OCI-LY3 (cell line): ENCODE data around the gene SLC6A15.

Experiments used
- H2AFZ ChIP-seq: fragments of 200-600, 300-600 bp; shearing (Covaris generic); 2 replicates; pipeline ENCODE4 v1.6.0; 2014; ENCODE audit warnings: antibody characterized with exemption, low read depth, low read length
- H3K27ac ChIP-seq: fragments of 200-600, 300-600 bp; sonication (generic); 2 replicates; pipeline ENCODE4 v1.5.1; 2014; ENCODE audit warnings: mild to moderate bottlenecking, low read length, moderate library complexity, mixed read lengths
- H3K27me3 ChIP-seq: fragments of 200-600, 300-600 bp; sonication (generic); 2 replicates; pipeline ENCODE4 v1.6.1; 2014; ENCODE audit warnings: low read depth, low read length, mixed read lengths
- H3K36me3 ChIP-seq: fragments of 200-600, 300-600 bp; sonication (generic); replicated peaks from 2 replicates; pipeline ENCODE3; 2014; ENCODE audit warnings: low read depth, low read length, mixed read lengths
- H3K4me1 ChIP-seq: fragments of 300-600, 200-600 bp; sonication (generic); 2 replicates; pipeline ENCODE4 v1.6.1; 2014; ENCODE audit warnings: low read length, mixed read lengths
- H3K4me2 ChIP-seq: fragments of 200-600, 300-600 bp; sonication (generic); 2 replicates; pipeline ENCODE4 v1.6.1; 2014; ENCODE audit warnings: low read length, mixed read lengths
- H3K4me3 ChIP-seq: fragments of 300-600, 200-600 bp; sonication (generic); 2 replicates; pipeline ENCODE4 v1.5.1; 2014; ENCODE audit warnings: antibody characterized with exemption, mild to moderate bottlenecking, low read length, moderate library complexity
- H3K79me2 ChIP-seq: fragments of 300-600, 200-600 bp; shearing (Covaris generic); 2 replicates; pipeline ENCODE4 v1.6.1; 2014; ENCODE audit warnings: mild to moderate bottlenecking, low read length, mixed read lengths
- H3K9ac ChIP-seq: fragments of 300-600, 200-600 bp; shearing (Covaris generic); 2 replicates; pipeline ENCODE4 v1.6.0; 2014; ENCODE audit warnings: mild to moderate bottlenecking, low read length, moderate library complexity
- H3K9me3 ChIP-seq: fragments of 200-600, 300-600 bp; shearing (Covaris generic); 2 replicates; pipeline ENCODE4 v1.6.1; 2014; ENCODE audit warnings: low read length, mixed read lengths; ENCODE audit not compliant: insufficient read depth
- H4K20me1 ChIP-seq: fragments of 200-600, 300-600 bp; sonication (generic); 2 replicates; pipeline ENCODE4 v1.6.1; 2016; ENCODE audit warnings: low read length, mixed read lengths; ENCODE audit not compliant: insufficient read depth
- EZH2phosphoT487 ChIP-seq: fragments of 200-600 bp; shearing (Covaris generic); IDR thresholded peaks from 2 replicates; pipeline ENCODE4 v1.6.1; 2018; ENCODE audit warnings: antibody characterized with exemption, mixed run types, low read depth
- TF ChIP-seq, protein P1 (sequence below): fragments of 200-600, 300-600 bp; sonication (generic); IDR thresholded peaks from 2 replicates; pipeline ENCODE4 v1.5.1; 2014; ENCODE audit warnings: antibody characterized with exemption, low read length, low read depth

SLC6A15 gene

GRCh38 chr12:84891106-84891838 lies 21.3 kb downstream of the SLC6A15 start:
- Histone ChIP-seq H3K36me3 (no peaks in the 10 kb centered on the region), H3K4me2 (no peak overlapping the region), H3K27ac (no peak overlapping the region), H3K4me1 (no peaks in the 10 kb centered on the region), H3K9me3 (no peaks in the 10 kb centered on the region), H3K79me2 (no peaks in the 10 kb centered on the region), H3K27me3 (no peaks in the 10 kb centered on the region), H4K20me1 (no peaks in the 10 kb centered on the region), H2AFZ (no peak overlapping the region), H3K4me3 (no peak overlapping the region), H3K9ac (no peak overlapping the region)
- no peak for TF ChIP-seq EZH2phosphoT487
- TF ChIP-seq, protein P1, sequence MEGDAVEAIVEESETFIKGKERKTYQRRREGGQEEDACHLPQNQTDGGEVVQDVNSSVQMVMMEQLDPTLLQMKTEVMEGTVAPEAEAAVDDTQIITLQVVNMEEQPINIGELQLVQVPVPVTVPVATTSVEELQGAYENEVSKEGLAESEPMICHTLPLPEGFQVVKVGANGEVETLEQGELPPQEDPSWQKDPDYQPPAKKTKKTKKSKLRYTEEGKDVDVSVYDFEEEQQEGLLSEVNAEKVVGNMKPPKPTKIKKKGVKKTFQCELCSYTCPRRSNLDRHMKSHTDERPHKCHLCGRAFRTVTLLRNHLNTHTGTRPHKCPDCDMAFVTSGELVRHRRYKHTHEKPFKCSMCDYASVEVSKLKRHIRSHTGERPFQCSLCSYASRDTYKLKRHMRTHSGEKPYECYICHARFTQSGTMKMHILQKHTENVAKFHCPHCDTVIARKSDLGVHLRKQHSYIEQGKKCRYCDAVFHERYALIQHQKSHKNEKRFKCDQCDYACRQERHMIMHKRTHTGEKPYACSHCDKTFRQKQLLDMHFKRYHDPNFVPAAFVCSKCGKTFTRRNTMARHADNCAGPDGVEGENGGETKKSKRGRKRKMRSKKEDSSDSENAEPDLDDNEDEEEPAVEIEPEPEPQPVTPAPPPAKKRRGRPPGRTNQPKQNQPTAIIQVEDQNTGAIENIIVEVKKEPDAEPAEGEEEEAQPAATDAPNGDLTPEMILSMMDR, result no peak

- TF ChIP-seq, protein P1, result no peak
- no peak for TF ChIP-seq EZH2phosphoT487
- Histone ChIP-seq H4K20me1 (no peaks in the 10 kb centered on the region), H3K4me3 (no peak overlapping the region), H3K9me3 (no peaks in the 10 kb centered on the region), H3K4me2 (no peak overlapping the region), H3K79me2 (no peaks in the 10 kb centered on the region), H3K4me1 (no peaks in the 10 kb centered on the region), H3K27ac (no peak overlapping the region), H2AFZ (no peak overlapping the region), H3K9ac (no peak overlapping the region), H3K27me3 (no peaks in the 10 kb centered on the region), H3K36me3 (no peaks in the 10 kb centered on the region)
Observed at GRCh38 chr12:84889818-84890217, 22.8 kb downstream of the SLC6A15 start.

- Histone ChIP-seq H3K27ac (no peak overlapping the region), H3K9ac (no peak overlapping the region), H4K20me1 (no peaks in the 10 kb centered on the region), H2AFZ (no peak overlapping the region), H3K4me1 (no peaks in the 10 kb centered on the region), H3K36me3 (no peaks in the 10 kb centered on the region), H3K4me3 (no peak overlapping the region), H3K27me3 (no peaks in the 10 kb centered on the region), H3K4me2 (no peak overlapping the region), H3K79me2 (no peaks in the 10 kb centered on the region), H3K9me3 (no peaks in the 10 kb centered on the region)
- TF ChIP-seq, protein P1, result no peak
- TF ChIP-seq EZH2phosphoT487, result no peak
Observed at GRCh38 chr12:84888861-84889260, 23.7 kb downstream of the SLC6A15 start.

DNA sequence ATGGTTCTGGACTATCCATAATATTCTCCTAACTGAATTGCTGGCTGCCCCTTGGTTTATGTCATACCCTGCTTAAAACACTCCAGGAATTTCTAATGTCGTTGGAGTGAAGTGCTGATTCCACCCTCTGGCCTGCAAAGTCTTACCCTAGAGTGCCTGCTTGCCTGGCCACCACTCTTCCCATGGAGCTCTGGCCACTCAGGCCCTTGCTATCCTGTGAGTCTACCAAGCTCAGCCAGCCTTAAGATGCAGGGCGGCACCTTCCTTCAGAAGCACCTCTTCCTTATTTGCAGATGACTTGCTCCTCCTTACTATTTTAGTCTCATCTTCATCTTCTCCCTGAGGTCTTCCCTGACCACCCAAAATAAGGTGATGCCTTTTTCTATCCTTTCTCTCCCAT lies 35.3 kb downstream of the SLC6A15 start:
- no peak overlapping the region for H3K27ac ChIP-seq
- no peak overlapping the region; the same call in 1 of the 2 replicates for H2AFZ ChIP-seq
- H3K9ac ChIP-seq, result no peak overlapping the region
- H3K79me2 ChIP-seq, result no peaks in the 10 kb centered on the region
- TF ChIP-seq EZH2phosphoT487, result no peak
- TF ChIP-seq, protein P1, result no peak
- no peak overlapping the region for H3K4me2 ChIP-seq
- H3K4me1 ChIP-seq, result peaks cover 14% of the 10 kb centered on the region
- no peaks in the 10 kb centered on the region for H4K20me1 ChIP-seq
- no peaks in the 10 kb centered on the region for H3K36me3 ChIP-seq
- no peaks in the 10 kb centered on the region for H3K27me3 ChIP-seq
- H3K4me3 ChIP-seq, result no peak overlapping the region
- no peaks in the 10 kb centered on the region for H3K9me3 ChIP-seq
